ENCODE data around the gene USP4.
A peak's percentile ranks its signal among the peaks of the same experiment; 100 is the strongest.
"Not testable (repeated sequence)": the region's sequence is repeated elsewhere in the genome, so short reads cannot be mapped to it uniquely, and the experiment has no call there.

Gene USP4

GRCh38 chr3:49260806-49261324, 79.0 kb downstream of the USP4 start:
- peak in 1 of 10 donors; percentile 40 for DNase-seq
- intact Hi-C loops (cut with DNase I) = no loop called here

- no peak for DNase-seq
- intact Hi-C loops (cut with DNase I) = no loop called here
Observed at GRCh38 chr3:49257187-49257586, 82.7 kb downstream of the USP4 start.

- no peak for DNase-seq
- intact Hi-C loops (cut with DNase I) = no loop called here
Observed at GRCh38 chr3:49255718-49256511, 83.9 kb downstream of the USP4 start.

GRCh38 chr3:49255112-49255511, 84.7 kb downstream of the USP4 start:
- DNase-seq = no peak
- intact Hi-C loops (cut with DNase I) = no loop called here

GRCh38 chr3:49253512-49253911, 86.3 kb downstream of the USP4 start:
- no peak for DNase-seq
- intact Hi-C loops (cut with DNase I) = no loop called here

- intact Hi-C loops (cut with DNase I) = no loop called here
- DNase-seq = no peak
Observed at GRCh38 chr3:49248840-49249227, 91.0 kb downstream of the USP4 start.

- no peak for DNase-seq
- intact Hi-C loops (cut with DNase I) = no loop called here
Observed at GRCh38 chr3:49244581-49245205, 95.2 kb downstream of the USP4 start.

GRCh38 chr3:49240091-49240490, 99.8 kb downstream of the USP4 start:
- peak in 1 of 10 donors; percentile 35 for DNase-seq
- intact Hi-C loops (cut with DNase I) = not testable (repeated sequence)

- no peak for DNase-seq
- intact Hi-C loops (cut with DNase I) = no loop called here
Observed at GRCh38 chr3:49238274-49239127, 101.4 kb downstream of the USP4 start.

GRCh38 chr3:49237344-49237743, 102.5 kb downstream of the USP4 start:
- intact Hi-C loops (cut with DNase I) = no loop called here
- DNase-seq = no peak

- intact Hi-C loops (cut with DNase I) = no loop called here
Observed at GRCh38 chr3:49236226-49236625, 103.6 kb downstream of the USP4 start.

GRCh38 chr3:49228817-49229216, 111.0 kb downstream of the USP4 start:
- DNase-seq; intact Hi-C loops (cut with DNase I): not testable (repeated sequence)

More at GRCh38 chr3:49236226-49236625, 103.6 kb downstream of the USP4 start:
- DNase-seq = no peak

Measured in posterior cingulate gyrus (tissue), 11 donors.